Ovary (tissue), 9 donors: ENCODE measurements around the gene RADIL. TPM values are rescaled to one million over a fixed set of nuclear protein-coding genes. Genes with fewer than 3 reads are reported as not detected.
A peak's percentile ranks its signal among the peaks of the same experiment; 100 is the strongest.

Experiments used
- DNase-seq, 5 donors: peaks; one replicate each; pipeline ENCODE4 v3.0.0-alpha.2; 2019 to 2020
- H3K27ac ChIP-seq, 2 donors: fragments of 200-600 bp; one replicate each; pipeline versions ENCODE4 v1.5.1 to v1.8.0; 2019 to 2022
- H3K27me3 ChIP-seq: fragments of 200-600 bp; one replicate; pipeline ENCODE4 v1.8.0; 2022
- H3K36me3 ChIP-seq: fragments of 200-600 bp; sonication (generic); one replicate; pipeline ENCODE4 v1.5.1; 2019
- H3K4me1 ChIP-seq: one replicate; pipeline ENCODE4 v1.8.1; 2013; ENCODE audit warnings: mild to moderate bottlenecking, moderate library complexity; ENCODE audit not compliant: insufficient read depth
- H3K4me3 ChIP-seq: fragments of 200-600 bp; sonication (generic); one replicate; pipeline ENCODE4 v1.5.1; 2017
- H3K9me3 ChIP-seq, 2 donors: fragments of 200-600 bp in 1 of 2; sonication (generic) in 1 of 2; one replicate each; pipeline versions ENCODE4 v1.5.1 to v1.8.1; 2013 to 2019; ENCODE audit warnings: mild to moderate bottlenecking in 1 of 2, moderate library complexity in 1 of 2
- CTCF ChIP-seq, 3 donors: fragments of 450-650 bp in 2 of 3; fragments of 200-600 bp in 1 of 3; IDR thresholded peaks; one replicate each; pipeline versions ENCODE4 v1.5.1 to v1.8.0; 2016 to 2022; ENCODE audit warnings: antibody characterized with exemption in 3 of 3, mild to moderate bottlenecking in 1 of 3
- EP300 ChIP-seq: sonication (generic); formaldehyde crosslinking; IDR thresholded peaks from one replicate; pipeline ENCODE4 v1.6.1; 2017; ENCODE audit warnings: antibody characterized with exemption
- POLR2A ChIP-seq: fragments of 450-650 bp; IDR thresholded peaks from one replicate; pipeline ENCODE4 v1.6.1; 2017; ENCODE audit warnings: antibody characterized with exemption, mild to moderate bottlenecking, moderate library complexity
- WGBS, 3 donors: extraction: QIAGEN DNeasy Blood & Tissue Kit in 1 of 3; methylation state at CpG; one replicate each; pipeline versions ENCODE4 v1.1.5 to v1.1.7; 2013 to 2017; 5-methylcytosine and 5-hydroxymethylcytosine counted together
- intact Hi-C, 4 donors: fragments of 100-400 bp; cut with DNase I; formaldehyde crosslinking; loops; one replicate each; pipeline versions ENCODE4 v1.11.0 to v1.15.1; 2022 to 2023
- polyA plus RNA-seq, 2 donors: library from polyadenylated mRNA; stranded (reverse); fragments of 200-250 nt in 1 of 2; fragments of 350-450 nt in 1 of 2; fragmentation: Illumina TruSeq in 1 of 2; extraction: RNeasy Lipid Tissue Mini Kit (QIAGEN cat#74804) in 1 of 2; gene quantifications; one replicate each; pipeline ENCODE4 v1.2.3, GENCODE V29; 2013 to 2014
- total RNA-seq, 7 donors: library from RNA; depleted of rRNA in 2 of 7; stranded (reverse); fragments of >200 nt in 2 of 7; fragmentation: NEBNext Ultra II Directional in 3 of 7; extraction: Animal tissue kit (Norgen Biotek cat#: 25700) in 3 of 7; gene quantifications; one replicate each; pipeline versions ENCODE4 v1.1.0 to v1.2.4, GENCODE V29; 2016 to 2023
- donor health status: DM: no; HTN: no; CAD: no; lungs with moderate emphysema.
- donor health status: DM: no; HTN: no; CAD: no.
- donor health status: Bipolar disorder and iron deficiency.
- donor health status: DM: yes; HTN: yes; CAD: no.
- donor health status: DM: no; HTN: no; CAD: no.
- donor health status: DM: yes; HTN: yes; CAD: no.

RADIL gene
- total and polyA plus RNA-seq, 9 donors = 0.98 to 5.4 (median 2.4) TPM

GRCh38 chr7:4779118-4779517 lies 104.4 kb downstream of the RADIL start:
- Histone ChIP-seq H3K27ac (no peak overlapping the region), H3K4me3 (no peak overlapping the region), H3K27me3 (no peaks in the 10 kb centered on the region), H3K9me3 (no peaks in the 10 kb centered on the region), H3K36me3 (no peaks in the 10 kb centered on the region), H3K4me1 (peaks cover 7% of the 10 kb centered on the region)
- intact Hi-C loops = no loop called here
- no peak for DNase-seq
- 84 to 91% (median 87%) methylated on average over 5 of the region's 5 CpGs for WGBS, 3 donors
- no peak for TF ChIP-seq CTCF (IDR thresholded peaks at IDR 0.05)

GRCh38 chr7:4775848-4776623 lies 107.5 kb downstream of the RADIL start:
- Histone ChIP-seq H3K4me1 (peaks cover 9% of the 10 kb centered on the region), H3K9me3 (no peaks in the 10 kb centered on the region), H3K27me3 (no peaks in the 10 kb centered on the region), H3K4me3 (peak overlapping the region; percentile 54), H3K36me3 (no peaks in the 10 kb centered on the region), H3K27ac (peak overlapping the region; percentile 87 to 90)
- TF ChIP-seq POLR2A (no peak), CTCF (IDR thresholded peaks at IDR 0.05) (no peak), EP300 (no peak)
- DNase-seq = peak in 2 of 5 donors; percentile 44 to 73
- intact Hi-C loops = no loop called here
- WGBS, 3 donors = 18 to 20% (median 20%) methylated on average over 32 of the region's 32 CpGs

GRCh38 chr7:4775250-4775847 lies 108.2 kb downstream of the RADIL start, which contains the start of gene AP5Z1:
Gene AP5Z1 (plus strand): TSS chr7:4775623. CDS start chr7:4775716, 93 bp downstream.
- peak; percentile 95 to 97 (median 95) for DNase-seq
- intact Hi-C loops = no loop called here
- H3K4me3 ChIP-seq = peak within 1 kb of the TSS; percentile 54
- 0% methylated on average over 32 to 55 of the region's 55 CpGs for WGBS, 3 donors
- TF ChIP-seq EP300 (no peak), POLR2A (peak; percentile 73), CTCF (IDR thresholded peaks at IDR 0.05) (no peak)
- no peaks in the 10 kb centered on the region for H3K9me3 ChIP-seq
- H3K36me3 ChIP-seq = no peaks in the 10 kb centered on the region
- no peaks in the 10 kb centered on the region for H3K27me3 ChIP-seq
- H3K4me1 ChIP-seq = peaks cover 9% of the 10 kb centered on the region
- H3K27ac ChIP-seq = peak within 1 kb of the TSS; percentile 87 to 90

- DNase-seq = peak in 4 of 5 donors; percentile 25 to 71 (median 59)
Observed at GRCh38 chr7:4774658-4775249, 108.8 kb downstream of the RADIL start.

More at GRCh38 chr7:4774658-4775249, 108.8 kb downstream of the RADIL start:
- Histone ChIP-seq H3K27ac (peak overlapping the region; percentile 87 to 90), H3K9me3 (no peaks in the 10 kb centered on the region), H3K27me3 (no peaks in the 10 kb centered on the region), H3K4me1 (peaks cover 9% of the 10 kb centered on the region), H3K4me3 (peak overlapping the region; percentile 54), H3K36me3 (no peaks in the 10 kb centered on the region)
- TF ChIP-seq POLR2A (no peak), EP300 (no peak), CTCF (IDR thresholded peaks at IDR 0.05) (no peak)
- intact Hi-C loops = no loop called here
- 5 to 6% (median 5%) methylated on average over 24 of the region's 24 CpGs for WGBS, 3 donors
